K562 (cell line): Measurements from ENCODE around the gene PEX10. TPM values are rescaled to one million over a fixed set of nuclear protein-coding genes. Genes with fewer than 3 reads are reported as not detected.
A peak's percentile ranks its signal among the peaks of the same experiment; 100 is the strongest.

Experiments used
- ATAC-seq: fragments of 200-7000 bp; cut with Tn5 transposase; 3 replicates; pipeline ENCODE4 v1.9.1; 2020; ENCODE audit warnings: moderate library complexity
- BruUV-seq: library from RNA; stranded (reverse); fragments of 400-500 nt; replicated peaks from 2 replicates; lab custom pipeline; 2021; lab: Mats Ljungman, UMichigan
- CTCF ChIA-PET: fragments of 300-600 bp; formaldehyde crosslinking; extraction: SDS; loops from one replicate; lab custom pipeline; 2021; ENCODE audit warnings: low intra/inter-chr PET ratio; lab: Yijun Ruan, JAX
- POLR2A ChIA-PET: fragments of 300-600, 350-650 bp; sonication (Branson Sonifier 250); formaldehyde crosslinking; extraction: SDS; loops from one replicate; lab custom pipeline; 2021; ENCODE audit warnings: antibody characterized with exemption, inconsistent platforms; lab: Yijun Ruan, JAX
- DNase-seq, 4 experiments: peaks; one replicate each; pipeline versions ENCODE4 v3.0.0 to v3.0.0-alpha.2; 2011 to 2018; ENCODE audit warnings: low spot score in 3 of 4, mixed read lengths in 3 of 4; ENCODE audit errors: extremely low read depth in 1 of 4
- FAIRE-seq: peaks from 2 replicates; lab custom pipeline; 2011; peaks lifted over from hg19 to GRCh38; lab: Jason Lieb, UNC
- H2AFZ ChIP-seq: 2 replicates; pipeline ENCODE4 v1.6.0; 2011; ENCODE audit warnings: low read depth, low read length, control low read depth, inconsistent platforms
- H3K27ac ChIP-seq: fragments of 200-600 bp; 3 replicates; pipeline ENCODE4 v1.8.0; 2011; ENCODE audit warnings: low read depth, mild to moderate bottlenecking, control low read depth, inconsistent platforms, low read length, moderate library complexity, mixed read lengths; ENCODE audit errors: extremely low read depth
- H3K27me3 ChIP-seq, 2 experiments: fragments of 300-600 bp in 1 of 2; 2 replicates in 1 of 2; 3 replicates in 1 of 2; pipeline versions ENCODE4 v1.6.0 to v1.8.0; 2011; ENCODE audit warnings: inconsistent platforms in 2 of 2, low read length in 2 of 2, mild to moderate bottlenecking in 1 of 2, mixed read lengths in 1 of 2, moderate library complexity in 1 of 2; ENCODE audit not compliant: control insufficient read depth in 2 of 2, insufficient read depth in 2 of 2
- H3K36me3 ChIP-seq: fragments of 300-600 bp; 3 replicates; pipeline ENCODE4 v1.8.0; 2011; ENCODE audit warnings: mild to moderate bottlenecking, low read length, inconsistent platforms; ENCODE audit not compliant: control insufficient read depth, insufficient read depth
- H3K4me1 ChIP-seq, 2 experiments: fragments of 200-600 bp in 1 of 2; replicated peaks in 1 of 2; 2 replicates in 1 of 2; 3 replicates in 1 of 2; pipeline versions ENCODE4 v1.5.1 to v1.8.0; 2011; ENCODE audit warnings: inconsistent platforms in 2 of 2, low read length in 2 of 2, mild to moderate bottlenecking in 1 of 2, mixed read lengths in 1 of 2, moderate library complexity in 1 of 2; ENCODE audit not compliant: control insufficient read depth in 2 of 2, insufficient read depth in 2 of 2
- H3K4me2 ChIP-seq: 2 replicates; pipeline ENCODE4 v1.6.1; 2011; ENCODE audit warnings: low read length, control low read depth, inconsistent platforms, mixed read lengths; ENCODE audit not compliant: insufficient read depth
- H3K4me3 ChIP-seq: fragments of 200-600 bp; sonication (generic), shearing (Covaris generic); 2 replicates; pipeline ENCODE4 v1.5.1; 2016; ENCODE audit warnings: control low read depth, inconsistent platforms
- H3K79me2 ChIP-seq: fragments of 200-600 bp; 3 replicates; pipeline ENCODE4 v1.8.0; 2011; ENCODE audit warnings: low read length, inconsistent platforms; ENCODE audit not compliant: control insufficient read depth, insufficient read depth
- H3K9ac ChIP-seq, 2 experiments: 2 replicates each; pipeline versions ENCODE4 v1.6.0 to v1.6.1; 2011; ENCODE audit warnings: low read depth in 2 of 2, low read length in 2 of 2, control low read depth in 1 of 2, inconsistent platforms in 1 of 2, mild to moderate bottlenecking in 1 of 2, mixed read lengths in 1 of 2; ENCODE audit not compliant: insufficient read depth in 1 of 2
- H3K9me1 ChIP-seq: one replicate; pipeline ENCODE4 v1.6.0; 2011; ENCODE audit warnings: inconsistent platforms, mild to moderate bottlenecking, low read length, moderate library complexity; ENCODE audit not compliant: control insufficient read depth, insufficient read depth
- H3K9me3 ChIP-seq: replicated peaks from 2 replicates; pipeline ENCODE4 v1.5.1; 2011; ENCODE audit warnings: low read depth, low read length, inconsistent platforms; ENCODE audit not compliant: control insufficient read depth, insufficient read depth
- H4K20me1 ChIP-seq: replicated peaks from 2 replicates; pipeline ENCODE4 v1.6.1; 2011; ENCODE audit warnings: low read length, inconsistent platforms, mixed read lengths; ENCODE audit not compliant: control insufficient read depth, insufficient read depth
- CHD2 ChIP-seq: IDR thresholded peaks from 2 replicates; pipeline ENCODE4 v1.6.1; 2011; ENCODE audit warnings: low read depth, low read length
- NBN ChIP-seq: fragments of 450-650 bp; IDR thresholded peaks from 2 replicates; pipeline ENCODE4 v1.6.1; 2016; ENCODE audit warnings: low read depth, mild to moderate bottlenecking
- PATZ1 ChIP-seq: fragments of 250-450 bp; sonication (Bioruptor Pico); IDR thresholded peaks from 2 replicates; pipeline ENCODE4 v1.5.0; 2020; ENCODE audit warnings: mild to moderate bottlenecking, borderline replicate concordance
- POLR2G ChIP-seq: fragments of 200-400 bp; formaldehyde crosslinking; IDR thresholded peaks from 2 replicates; pipeline ENCODE4 v1.6.1; 2017; ENCODE audit warnings: low read depth, mild to moderate bottlenecking, antibody characterized with exemption, low read length, moderate library complexity
- RERE ChIP-seq: sonication (generic); formaldehyde crosslinking; IDR thresholded peaks from 2 replicates; pipeline ENCODE4 v1.8.0; 2023; ENCODE audit warnings: missing genetic modification reagents, mild to moderate bottlenecking, borderline replicate concordance
- TAF1 ChIP-seq: IDR thresholded peaks from 2 replicates; pipeline ENCODE4 v1.6.1; 2011; ENCODE audit warnings: mild to moderate bottlenecking, low read length, moderate library complexity; ENCODE audit not compliant: insufficient read depth, control insufficient read depth, severe bottlenecking; ENCODE audit errors: extremely low read depth
- ZNF274 ChIP-seq: IDR thresholded peaks from 2 replicates; pipeline ENCODE4 v1.6.1; 2011; ENCODE audit warnings: low read depth, mild to moderate bottlenecking, low read length, moderate library complexity, borderline replicate concordance
- ZNF584 ChIP-seq: fragments of 200-800 bp; sonication (Bioruptor generic); IDR thresholded peaks from 2 replicates; pipeline ENCODE4 v1.6.1; 2016; ENCODE audit warnings: low read depth, mild to moderate bottlenecking, missing genetic modification characterization, missing compliant biosample characterization
- WGBS: fragments of 100-300 bp; shearing (Covaris generic); methylation state at CpG from one replicate; pipeline ENCODE4 v1.1.6; 2016; ENCODE audit warnings: low coverage, mixed read lengths; ENCODE audit not compliant: insufficient coverage; ENCODE audit errors: missing lambda C conversion rate; 5-methylcytosine and 5-hydroxymethylcytosine counted together
- in situ Hi-C: fragments of 300-500 bp; cut with MboI; formaldehyde crosslinking; loops from 4 replicates; pipeline ENCODE4 v1.15.0; 2018; ENCODE audit warnings: inconsistent platforms, mixed read lengths
- intact Hi-C: fragments of 100-400 bp; cut with micrococcal nuclease; formaldehyde crosslinking; loops from 2 replicates; pipeline ENCODE4 v1.14.2; 2022
- polyA plus RNA-seq, 8 experiments: library from polyadenylated mRNA; depleted of rRNA in 4 of 8; stranded (reverse) in 5 of 8; unstranded in 3 of 8; fragments of >200 nt; fragmentation: Nextera tagmentation in 2 of 8; fragmentation: Illumina TruSeq in 1 of 8; extraction: Ambion mirVana in 2 of 8; extraction: Trizol in 1 of 8; gene quantifications; 2 replicates each; pipeline versions ENCODE4 v1.2.1 to v1.2.3, GENCODE V29; 2011 to 2014; ENCODE audit warnings: inconsistent platforms in 1 of 8, missing spikeins in 1 of 8
- total RNA-seq, 7 experiments: library from RNA; depleted of rRNA in 6 of 7; stranded (reverse); fragments of >200 nt in 6 of 7; fragmentation: Illumina TruSeq in 2 of 7; extraction: Trizol in 2 of 7; gene quantifications; 2 replicates each; pipeline versions ENCODE4 v1.2.1 to v1.2.3, GENCODE V29; 2011 to 2021; ENCODE audit warnings: low replicate concordance in 1 of 7

The PEX10 gene
- total and polyA plus RNA-seq, 9 of the 15 experiments (the other 6 are each of a cell fraction or from before 2014, with no cell fraction given): 0.03 to 26.2 (median 8.7) TPM

GRCh38 chr1:2376931-2377672, 35.3 kb downstream of the PEX10 start (continued):
- TF ChIP-seq ZNF584 (CRISPR knock-in tag) (no peak), POLR2G (peak; percentile 50)

- ATAC-seq: no peak
- Histone ChIP-seq H2AFZ (no peak overlapping the region), H3K27ac (no peak overlapping the region), H3K9me3 (no peaks in the 10 kb centered on the region), H3K79me2 (no peaks in the 10 kb centered on the region), H3K4me3 (no peak overlapping the region), H3K27me3 (peaks cover 63 to 97% of the 10 kb centered on the region in 2 experiments), H3K9ac (no peak overlapping the region; a peak in 1 of 4 replicates), H3K4me1 (peaks cover 0 to 56% of the 10 kb centered on the region in 2 experiments; a peak in 1 of 5 replicates), H3K9me1 (no peaks in the 10 kb centered on the region), H3K36me3 (no peaks in the 10 kb centered on the region), H3K4me2 (no peak overlapping the region), H4K20me1 (peaks cover 14% of the 10 kb centered on the region)
- in situ Hi-C loops (loop anchor here (10.0 kb wide), 1 partner anchor 182 kb away; the partner anchor contains the start of gene FAAP20), intact Hi-C loops (loop anchor here (10.0 kb wide), 1 partner anchor 62 kb away; no protein-coding TSS in a partner anchor)
- FAIRE-seq: no peak
- DNase-seq: no peak
- 8% methylated on average over 23 of the region's 23 CpGs for WGBS
- ChIA-PET CTCF (no interaction called here), POLR2A (interaction anchor here (1.1 kb wide), 1 partner anchor 186 kb away, joined by 3 read pairs; no protein-coding TSS in a partner anchor)
- no TSS peak for BruUV-seq
- TF ChIP-seq TAF1 (no peak), NBN (no peak), PATZ1 (CRISPR knock-in tag) (no peak), RERE (no peak), ZNF274 (no peak), CHD2 (no peak)
Measured at GRCh38 chr1:2376261-2376741, 36.1 kb downstream of the PEX10 start.
